Fibroblast of upper back skin (primary cell): ENCODE measurements around the gene TWNK.
"Not testable (repeated sequence)": the region's sequence is repeated elsewhere in the genome, so short reads cannot be mapped to it uniquely, and the experiment has no call there.

ENCODE experiments used
- DNase-seq: peaks from one replicate; pipeline ENCODE4 v3.0.0-alpha.2; 2013

TWNK gene

GRCh38 chr10:100975397-100975796 is 11.9 kb upstream of the TWNK start:
- not testable (repeated sequence) for DNase-seq

GRCh38 chr10:100976906-100977305 is 10.4 kb upstream of the TWNK start:
- no peak for DNase-seq

GRCh38 chr10:100977436-100977835 is 9.9 kb upstream of the TWNK start:
- no peak for DNase-seq

- no peak for DNase-seq
Measured at GRCh38 chr10:100978121-100978900, 9.0 kb upstream of the TWNK start.

- no peak for DNase-seq
Measured at GRCh38 chr10:100978901-100979195, 8.5 kb upstream of the TWNK start.

- DNase-seq, result no peak
Measured at GRCh38 chr10:100979791-100980272, 7.5 kb upstream of the TWNK start.

GRCh38 chr10:100980311-100980710 is 7.0 kb upstream of the TWNK start:
- DNase-seq, result no peak

- DNase-seq, result no peak
Measured at GRCh38 chr10:100980711-100981110, 6.6 kb upstream of the TWNK start.

GRCh38 chr10:100981178-100981772 is 6.1 kb upstream of the TWNK start:
- no peak for DNase-seq

- DNase-seq, result no peak
Measured at GRCh38 chr10:100982916-100983830, 4.2 kb upstream of the TWNK start.

- no peak for DNase-seq
Measured at GRCh38 chr10:100983868-100984671, 3.3 kb upstream of the TWNK start.

- no peak for DNase-seq
Measured at GRCh38 chr10:100984672-100985177, 2.6 kb upstream of the TWNK start.

GRCh38 chr10:100985336-100985735 is 2.0 kb upstream of the TWNK start:
- no peak for DNase-seq

- DNase-seq, result no peak
Measured at GRCh38 chr10:100986623-100986951, 756 bp upstream of the TWNK start.

- no peak for DNase-seq
Measured at GRCh38 chr10:100987685-100988049, 324 bp downstream of the TWNK start.

- no peak for DNase-seq
Measured at GRCh38 chr10:100988166-100988565, 823 bp downstream of the TWNK start.

GRCh38 chr10:100989088-100989487 is 1.7 kb downstream of the TWNK start:
- DNase-seq, result no peak

GRCh38 chr10:100993986-100994708 is 6.8 kb downstream of the TWNK start:
- peak; percentile 50 for DNase-seq

- peak; percentile 53 for DNase-seq
Measured at GRCh38 chr10:100995181-100995580, 7.8 kb downstream of the TWNK start.

- DNase-seq, result no peak
Measured at GRCh38 chr10:100996678-100997359, 9.5 kb downstream of the TWNK start.
